ENCODE measurements around the gene ZNG1A. TPM values are rescaled to one million over a fixed set of nuclear protein-coding genes. Genes with fewer than 3 reads are reported as not detected.
"Not testable (repeated sequence)": the region's sequence is repeated elsewhere in the genome, so short reads cannot be mapped to it uniquely, and the experiment has no call there.

ZNG1A gene
- total RNA-seq (2014; rRNA removed; shearing (Covaris generic)), result 16.0 and 17.0 TPM in 2 replicates

GRCh38 chr9:178970-179383 lies at the start of gene ZNG1A:
Gene ZNG1A, minus strand, starts transcription at chr9:179056. Its CDS starts 87 bp downstream, at chr9:178969.
- DNase-seq (ENCODE audit: low read depth), result not testable (repeated sequence)

GRCh38 chr9:227860-228259 lies 49.0 kb upstream of the ZNG1A start:
- no peak for DNase-seq (ENCODE audit: low read depth)

GRCh38 chr9:224582-225520 lies 46.0 kb upstream of the ZNG1A start:
- peak; percentile 2 for DNase-seq (ENCODE audit: low read depth)

- DNase-seq (ENCODE audit: low read depth), result no peak
Observed at GRCh38 chr9:224026-224425, 45.2 kb upstream of the ZNG1A start.

GRCh38 chr9:223152-223551 lies 44.3 kb upstream of the ZNG1A start:
- DNase-seq (ENCODE audit: low read depth), result no peak

DNA sequence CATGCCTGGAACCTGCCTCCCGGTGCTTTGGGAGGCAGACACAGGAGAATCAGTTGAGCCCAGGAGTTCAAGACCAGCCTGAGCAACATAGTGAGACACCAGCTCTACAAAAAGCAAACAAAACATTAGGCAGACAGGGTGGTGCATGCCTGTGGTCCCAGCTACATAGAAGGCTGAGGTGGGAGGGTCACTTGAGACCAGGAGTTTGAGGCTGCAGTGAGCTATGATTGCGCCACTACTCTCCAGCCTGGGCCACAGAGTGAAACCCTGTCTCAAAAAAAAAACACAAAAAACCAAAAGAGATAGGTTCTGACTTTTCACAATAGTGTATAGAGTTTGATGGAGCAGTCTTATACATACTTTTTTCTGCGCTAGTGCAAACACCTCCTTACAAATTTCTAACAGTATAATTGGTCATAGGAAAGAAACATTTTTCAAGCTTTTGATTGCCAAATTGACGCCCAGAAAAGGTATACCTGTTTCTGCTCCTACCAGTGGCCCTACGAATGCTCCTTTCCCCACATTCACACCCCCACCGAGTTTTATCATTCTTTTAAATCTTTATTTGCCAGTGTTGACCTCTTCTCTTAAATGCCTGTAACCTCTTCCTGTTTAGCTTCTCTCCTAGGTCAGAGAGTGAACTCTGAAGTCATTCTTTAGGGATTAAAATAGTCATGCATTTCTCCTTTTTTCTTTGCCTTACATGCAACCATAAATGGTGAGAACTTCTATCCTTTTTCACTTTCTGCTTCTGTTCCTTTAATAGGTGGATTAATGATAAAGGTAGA lies 43.3 kb upstream of the ZNG1A start:
- no peak for DNase-seq (ENCODE audit: low read depth)

GRCh38 chr9:219670-220365 lies 41.0 kb upstream of the ZNG1A start:
- no peak for DNase-seq (ENCODE audit: low read depth)

GRCh38 chr9:219036-219435 lies 40.2 kb upstream of the ZNG1A start:
- not testable (repeated sequence) for DNase-seq (ENCODE audit: low read depth)

DNA sequence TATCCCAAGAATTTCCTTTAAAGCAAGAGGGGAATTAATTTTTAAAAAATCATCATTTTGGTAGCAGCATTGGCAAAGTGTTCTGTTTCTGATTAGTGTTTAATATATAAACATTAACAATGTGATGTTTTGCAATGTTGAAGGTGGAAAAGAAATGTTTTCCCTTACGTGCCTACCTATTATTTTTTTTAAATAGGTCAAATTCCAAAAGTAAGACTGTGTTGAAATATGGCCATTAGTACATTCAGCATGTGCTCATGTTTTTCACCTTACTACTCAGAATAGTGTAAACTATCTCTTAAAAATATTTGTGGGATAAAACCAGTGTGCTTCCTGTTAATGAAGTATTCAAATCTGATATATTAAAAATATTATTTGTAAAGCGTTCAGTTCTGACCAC lies 39.1 kb upstream of the ZNG1A start:
- no peak for DNase-seq (ENCODE audit: low read depth)

- no peak for DNase-seq (ENCODE audit: low read depth)
Observed at GRCh38 chr9:216866-217265, 38.0 kb upstream of the ZNG1A start.

DNA sequence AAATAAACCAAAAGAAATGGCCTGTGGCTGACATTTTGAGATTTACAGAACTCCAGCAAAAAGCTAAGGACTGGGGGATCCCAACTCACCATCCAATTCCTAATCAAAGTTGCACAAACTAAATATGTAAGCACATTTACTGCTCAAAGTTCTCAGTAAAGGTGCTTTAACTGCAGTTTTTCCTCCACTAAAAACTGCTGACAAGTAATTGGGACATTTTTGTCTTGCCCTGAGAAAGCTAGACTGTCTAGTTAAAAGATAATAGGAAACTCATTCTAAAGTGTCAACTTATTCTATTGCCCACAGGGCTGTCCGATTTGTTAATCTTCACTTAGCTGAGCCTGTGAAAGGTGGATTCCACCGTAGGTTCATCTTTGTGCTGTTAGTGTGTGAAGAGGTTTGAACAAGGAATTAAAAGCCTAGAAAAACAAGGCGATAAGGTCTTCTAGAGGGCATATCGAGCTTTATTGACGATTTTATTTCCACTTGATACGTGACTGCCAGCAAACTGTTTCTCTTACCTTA lies 36.8 kb upstream of the ZNG1A start:
- DNase-seq (ENCODE audit: low read depth), result no peak

DNA sequence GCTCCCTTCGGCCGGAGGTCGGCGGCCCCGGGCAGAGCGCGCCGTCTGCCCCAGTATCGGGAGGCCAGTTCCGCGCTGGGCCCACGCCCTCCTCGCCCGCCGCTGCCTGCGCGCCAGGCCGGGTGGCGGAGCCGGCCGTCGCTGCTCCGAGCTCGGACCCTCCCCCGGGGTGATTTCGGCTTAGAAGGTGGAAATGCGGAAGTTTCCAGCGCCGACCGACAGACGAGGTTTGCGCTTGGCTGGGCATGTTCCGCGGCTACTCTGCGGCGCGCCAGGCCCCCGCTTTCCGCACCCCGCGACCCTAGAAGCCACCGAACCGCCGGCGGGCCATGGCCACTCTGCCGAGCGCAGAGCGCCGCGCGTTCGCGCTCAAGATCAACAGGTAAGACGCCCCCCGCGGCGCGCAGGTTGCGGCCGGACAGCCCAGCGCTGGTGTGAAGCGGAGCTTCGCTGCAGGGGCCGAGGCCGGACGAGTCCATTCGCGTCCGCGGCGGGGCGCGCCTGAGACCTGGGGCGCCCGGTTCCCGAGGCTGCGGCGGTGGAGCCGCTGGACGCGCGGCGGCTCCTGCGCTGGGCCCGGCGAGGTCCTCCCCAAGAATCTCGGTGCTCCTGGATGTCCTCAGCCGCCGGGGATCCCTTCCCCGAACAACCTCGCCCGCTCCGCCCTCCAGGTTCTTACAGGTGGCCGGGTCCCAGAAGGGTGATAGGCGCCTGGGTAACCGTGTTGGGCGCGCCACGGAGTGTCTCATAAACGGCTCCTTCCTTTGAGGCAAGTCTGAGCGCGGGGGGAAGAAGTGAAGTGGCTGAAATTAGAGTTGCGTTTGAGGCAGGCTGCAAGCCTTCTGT lies 36.0 kb upstream of the ZNG1A start, which contains the start of gene DOCK8:
Gene DOCK8 (plus strand): TSS at position 218 of the 846 bp plus-strand sequence. CDS start 112 bp downstream, at position 330.
- DNase-seq (ENCODE audit: low read depth), result no peak

- DNase-seq (ENCODE audit: low read depth), result no peak
Observed at GRCh38 chr9:214351-214647, 35.4 kb upstream of the ZNG1A start.

DNA sequence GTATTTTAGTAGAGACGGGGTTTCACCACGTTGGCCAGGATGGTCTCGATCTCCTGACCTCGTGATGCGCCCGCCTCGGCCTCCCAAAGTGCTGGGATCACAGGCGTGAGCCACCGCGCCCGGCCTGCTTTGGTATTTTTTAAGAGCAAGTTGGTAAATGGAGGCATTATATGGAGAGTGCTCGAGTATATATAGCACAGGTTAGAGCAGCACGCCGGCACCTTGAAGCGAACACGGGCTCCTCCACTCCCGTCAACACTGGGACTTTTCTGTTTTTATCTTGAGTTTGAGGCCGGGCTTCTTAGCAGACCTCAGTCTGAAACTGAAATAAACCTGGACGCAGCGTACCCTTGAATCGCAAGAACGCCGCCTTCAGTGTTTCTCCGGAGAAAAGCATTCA lies 35.0 kb upstream of the ZNG1A start:
- DNase-seq (ENCODE audit: low read depth), result not testable (repeated sequence)

DNA sequence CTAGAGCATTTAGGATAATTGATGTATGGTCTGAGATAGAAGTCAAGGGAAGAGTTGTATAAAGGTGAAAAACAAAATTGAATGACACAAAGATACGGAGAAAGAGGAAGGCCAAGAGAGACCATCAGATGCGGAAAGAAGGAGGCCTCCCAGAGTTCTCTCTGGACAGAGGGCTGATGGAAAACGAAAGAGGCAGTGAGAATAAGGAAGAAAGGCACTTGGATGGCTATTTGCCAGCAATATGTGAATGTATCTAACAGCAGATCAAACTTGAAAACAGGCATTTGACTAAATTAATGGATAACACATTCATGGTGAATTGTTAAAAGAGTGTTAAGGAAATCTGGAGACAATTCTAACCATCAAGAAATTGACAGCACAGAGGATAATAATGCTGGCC lies 33.4 kb upstream of the ZNG1A start:
- no peak for DNase-seq (ENCODE audit: low read depth)

DNA sequence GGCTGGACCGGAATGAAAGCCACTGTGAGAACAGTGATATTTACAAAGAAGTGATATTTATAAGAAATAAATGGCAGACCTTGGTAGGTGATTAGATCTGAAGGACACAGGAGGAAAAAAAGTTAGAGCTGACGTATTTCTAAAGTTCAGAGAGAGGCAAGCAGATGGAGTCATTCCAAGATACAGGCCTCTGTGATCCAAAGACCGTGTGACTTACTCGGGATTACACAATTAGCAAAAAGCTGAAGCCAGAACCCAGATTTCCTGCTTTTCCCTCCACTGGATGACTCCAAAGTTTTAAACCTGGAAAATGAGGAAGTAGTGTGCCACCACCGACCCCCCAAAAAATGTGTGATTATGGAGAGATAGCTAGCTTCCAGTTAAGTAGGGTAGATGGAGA lies 32.7 kb upstream of the ZNG1A start:
- no peak for DNase-seq (ENCODE audit: low read depth)

GRCh38 chr9:211036-211435 lies 32.2 kb upstream of the ZNG1A start:
- no peak for DNase-seq (ENCODE audit: low read depth)

DNA sequence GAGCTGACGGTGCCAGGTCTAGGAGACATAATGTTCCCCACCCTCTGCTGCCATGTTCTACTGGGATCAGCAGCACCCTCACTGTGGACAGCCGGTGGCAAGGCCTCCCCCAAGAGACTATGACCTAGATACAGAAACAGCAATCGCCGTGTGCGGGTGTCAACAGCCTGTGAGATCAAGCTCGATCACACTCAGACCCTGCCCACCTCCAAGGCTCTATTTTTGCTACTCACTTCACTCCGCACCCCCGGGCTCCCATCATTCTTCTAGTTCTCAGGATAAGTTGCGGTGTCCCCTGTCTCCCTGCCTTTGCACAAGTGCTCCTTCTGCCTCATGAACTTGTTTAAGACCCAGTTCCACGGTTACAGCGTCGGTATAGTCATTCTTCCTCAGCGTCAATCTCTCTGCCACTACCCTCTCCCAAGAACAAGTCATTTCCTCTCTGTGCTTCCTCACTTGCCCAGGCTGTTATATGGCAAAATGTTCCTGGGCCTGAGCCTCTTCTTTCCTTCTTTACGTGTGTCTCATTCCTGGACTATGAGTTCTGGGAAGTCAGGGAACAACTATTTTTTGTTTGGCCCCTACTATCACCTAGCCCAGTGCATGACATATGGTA lies 30.4 kb upstream of the ZNG1A start:
- no peak for DNase-seq (ENCODE audit: low read depth)

DNA sequence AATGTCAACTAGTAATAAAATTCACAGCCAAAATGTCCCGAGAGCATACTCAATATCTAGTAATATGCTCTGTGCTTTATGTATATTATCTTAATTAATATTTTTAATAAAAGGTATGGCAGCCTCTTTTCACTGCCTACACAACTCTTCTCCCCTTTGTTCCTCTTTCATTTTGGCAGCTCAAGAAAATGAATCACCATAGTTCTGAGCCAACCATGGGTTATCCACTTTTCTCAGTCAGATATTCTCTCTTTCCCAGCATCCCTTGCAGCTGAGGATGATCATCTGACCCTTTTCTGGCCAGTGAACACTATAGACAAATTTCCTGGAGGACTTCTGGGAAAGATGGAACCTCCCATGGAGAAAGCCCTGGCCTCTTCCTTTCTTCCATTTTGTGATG lies 27.6 kb upstream of the ZNG1A start:
- no peak for DNase-seq (ENCODE audit: low read depth)

- DNase-seq (ENCODE audit: low read depth), result not testable (repeated sequence)
Observed at GRCh38 chr9:199601-200000, 20.7 kb upstream of the ZNG1A start.
